ENCODE results near the gene C1QA. TPM values are rescaled to one million over a fixed set of nuclear protein-coding genes. Genes with fewer than 3 reads are reported as not detected.

The C1QA gene
- total and polyA plus RNA-seq, 10 of the 15 experiments (the other 5 are each of a cell fraction or from before 2014, with no cell fraction given) = 0.59 TPM; not detected in 9

GRCh38 chr1:22658385-22659163, 22.1 kb downstream of the C1QA start:
- ATAC-seq = peak; percentile 40; the same call in 1 of the 3 replicates
- ChIA-PET RAD21 (ENCODE audit: unreplicated experiment) (no interaction called here), SMC1A (ENCODE audit: uncharacterized antibody, unreplicated experiment) (no interaction called here), CTCF (interaction anchor here (0.9 kb wide), 1 partner anchor 23 kb away, joined by 3 read pairs; no protein-coding TSS in a partner anchor), POLR2A (no interaction called here)
- intact Hi-C loops (cut with micrococcal nuclease; ENCODE audit: unreplicated experiment) (no loop called here), in situ Hi-C loops (cut with MboI) (no loop called here)
- no peak for DNase-seq (ENCODE audit: low read depth, low spot score)
- H3K27me3 ChIP-seq (replicated peaks in 1 of 2; ENCODE audit: control insufficient read depth in 2 of 2, insufficient read depth in 2 of 2, low read length in 1 of 2) = no peaks in the 10 kb centered on the region; a peak in 2 of 4 replicates
- H2AFZ ChIP-seq (ENCODE audit: control insufficient read depth, low read depth, low read length) = no peak overlapping the region
- no peak overlapping the region for H3K4me3 ChIP-seq
- H3K27ac ChIP-seq (ENCODE audit: control insufficient read depth, insufficient read depth) = no peak overlapping the region
- BruUV-seq (replicated peaks) = no TSS peak
- no peak for FAIRE-seq
- WGBS (ENCODE audit: insufficient coverage, insufficient replicate concordance, low lambda C conversion rate, missing lambda C conversion rate) = 8% methylated on average over 3 of the region's 3 CpGs
- H3K4me1 ChIP-seq (ENCODE audit: control insufficient read depth, insufficient read depth, low read length) = no peaks in the 10 kb centered on the region
- TF ChIP-seq CTCF (IDR thresholded peaks at IDR 0.05 in 2 of 3, conservative IDR thresholded peaks at IDR 0.05 in 1 of 3; ENCODE audit: control insufficient read depth in 2 of 3, extremely low read depth in 1 of 3, insufficient read depth in 1 of 3, low read depth in 3 of 3, low read length in 3 of 3) (peak in 2 of 3 experiments; percentile 1 to 46; a peak in 2 of 6 replicates), ZBTB4 (CRISPR knock-in tag; IDR thresholded peaks at IDR 0.05) (no peak)
- no peaks in the 10 kb centered on the region for H3K79me2 ChIP-seq (ENCODE audit: control insufficient read depth, insufficient read depth, low read length)
- no peaks in the 10 kb centered on the region for H3K9me3 ChIP-seq (replicated peaks; ENCODE audit: control insufficient read depth, insufficient read depth, low read length)
- H3K9ac ChIP-seq (ENCODE audit: control insufficient read depth, insufficient read depth, low read length) = no peak overlapping the region
- no peaks in the 10 kb centered on the region for H3K36me3 ChIP-seq (ENCODE audit: control insufficient read depth in 2 of 2, insufficient read depth in 2 of 2, low read length in 1 of 2)
- no peak overlapping the region for H3K4me2 ChIP-seq (ENCODE audit: control insufficient read depth, insufficient read depth)
- no peaks in the 10 kb centered on the region for H4K20me1 ChIP-seq (ENCODE audit: control insufficient read depth, insufficient read depth)
